Upper lobe of left lung (tissue), 4 donors: ENCODE measurements around the gene KRTAP9-8.

Experiments used
- EP300 ChIP-seq, 4 donors: sonication (generic); formaldehyde crosslinking; IDR thresholded peaks; one replicate each; pipeline ENCODE4 v1.5.1; 2017; ENCODE audit warnings: antibody characterized with exemption in 4 of 4, control low read depth in 2 of 4
- POLR2A ChIP-seq, 4 donors: fragments of 450-650 bp; IDR thresholded peaks; one replicate each; pipeline ENCODE4 v1.5.1; 2016 to 2017; ENCODE audit warnings: antibody characterized with exemption in 4 of 4, mild to moderate bottlenecking in 2 of 4
- POLR2AphosphoS5 ChIP-seq, 2 donors: sonication (generic); formaldehyde crosslinking; IDR thresholded peaks; one replicate each; pipeline ENCODE4 v1.5.1; 2017; ENCODE audit warnings: antibody characterized with exemption in 2 of 2
- TF ChIP-seq, protein P1 (sequence below), 6 experiments: fragments of 450-650 bp in 4 of 6; fragments of 200-600 bp in 2 of 6; sonication (generic) in 2 of 6; IDR thresholded peaks; one replicate each; pipeline ENCODE4 v1.5.1; 2016 to 2019; ENCODE audit warnings: antibody characterized with exemption in 6 of 6

GRCh38 chr17:41284043-41284442 is 46.2 kb downstream of the KRTAP9-8 start:
- TF ChIP-seq POLR2A (IDR thresholded peaks at IDR 0.05) = no peak
- TF ChIP-seq, protein P1, sequence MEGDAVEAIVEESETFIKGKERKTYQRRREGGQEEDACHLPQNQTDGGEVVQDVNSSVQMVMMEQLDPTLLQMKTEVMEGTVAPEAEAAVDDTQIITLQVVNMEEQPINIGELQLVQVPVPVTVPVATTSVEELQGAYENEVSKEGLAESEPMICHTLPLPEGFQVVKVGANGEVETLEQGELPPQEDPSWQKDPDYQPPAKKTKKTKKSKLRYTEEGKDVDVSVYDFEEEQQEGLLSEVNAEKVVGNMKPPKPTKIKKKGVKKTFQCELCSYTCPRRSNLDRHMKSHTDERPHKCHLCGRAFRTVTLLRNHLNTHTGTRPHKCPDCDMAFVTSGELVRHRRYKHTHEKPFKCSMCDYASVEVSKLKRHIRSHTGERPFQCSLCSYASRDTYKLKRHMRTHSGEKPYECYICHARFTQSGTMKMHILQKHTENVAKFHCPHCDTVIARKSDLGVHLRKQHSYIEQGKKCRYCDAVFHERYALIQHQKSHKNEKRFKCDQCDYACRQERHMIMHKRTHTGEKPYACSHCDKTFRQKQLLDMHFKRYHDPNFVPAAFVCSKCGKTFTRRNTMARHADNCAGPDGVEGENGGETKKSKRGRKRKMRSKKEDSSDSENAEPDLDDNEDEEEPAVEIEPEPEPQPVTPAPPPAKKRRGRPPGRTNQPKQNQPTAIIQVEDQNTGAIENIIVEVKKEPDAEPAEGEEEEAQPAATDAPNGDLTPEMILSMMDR (IDR thresholded peaks at IDR 0.05) = no peak
- no peak for TF ChIP-seq POLR2AphosphoS5 (IDR thresholded peaks at IDR 0.05)
- TF ChIP-seq EP300 (IDR thresholded peaks at IDR 0.05) = no peak
